ENCODE data around the gene ALG1.
A peak's percentile ranks its signal among the peaks of the same experiment; 100 is the strongest.
"Not testable (repeated sequence)": the region's sequence is repeated elsewhere in the genome, so short reads cannot be mapped to it uniquely, and the experiment has no call there.

ALG1 gene

DNA sequence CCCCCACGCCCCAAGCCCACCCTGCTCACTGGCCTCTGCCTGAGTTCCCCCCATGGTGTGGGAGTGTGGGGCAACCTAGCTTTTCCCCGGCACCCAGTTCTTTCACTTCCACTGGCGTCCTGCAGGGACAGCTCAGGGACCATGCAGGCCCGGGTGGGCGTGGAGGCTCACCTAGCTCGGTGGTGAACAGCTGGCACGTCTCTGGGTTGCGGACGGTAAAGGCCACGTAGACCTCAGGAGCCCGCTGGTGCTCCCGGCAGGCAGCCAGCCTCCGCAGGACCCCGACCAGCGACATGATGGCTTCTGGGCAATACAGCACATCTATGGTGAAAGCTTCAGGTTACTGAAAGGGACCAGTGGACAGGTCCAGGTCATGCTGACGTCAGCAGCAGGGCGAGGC, 17.3 kb downstream of the ALG1 start:
- not testable (repeated sequence) for H3K79me2 ChIP-seq (ENCODE audit: control insufficient read depth, insufficient read depth, low read length, unreplicated experiment); H3K27me3 ChIP-seq (ENCODE audit: insufficient read depth, low read length); H3K4me1 ChIP-seq (ENCODE audit: control insufficient read depth, insufficient read depth, low read length, unreplicated experiment); H3K27ac ChIP-seq (ENCODE audit: low read depth, low read length); H3K36me3 ChIP-seq (ENCODE audit: insufficient read depth, low read length); H2AFZ ChIP-seq (ENCODE audit: low read length, unreplicated experiment); H3K4me3 ChIP-seq (ENCODE audit: low read depth, low read length)

DNA sequence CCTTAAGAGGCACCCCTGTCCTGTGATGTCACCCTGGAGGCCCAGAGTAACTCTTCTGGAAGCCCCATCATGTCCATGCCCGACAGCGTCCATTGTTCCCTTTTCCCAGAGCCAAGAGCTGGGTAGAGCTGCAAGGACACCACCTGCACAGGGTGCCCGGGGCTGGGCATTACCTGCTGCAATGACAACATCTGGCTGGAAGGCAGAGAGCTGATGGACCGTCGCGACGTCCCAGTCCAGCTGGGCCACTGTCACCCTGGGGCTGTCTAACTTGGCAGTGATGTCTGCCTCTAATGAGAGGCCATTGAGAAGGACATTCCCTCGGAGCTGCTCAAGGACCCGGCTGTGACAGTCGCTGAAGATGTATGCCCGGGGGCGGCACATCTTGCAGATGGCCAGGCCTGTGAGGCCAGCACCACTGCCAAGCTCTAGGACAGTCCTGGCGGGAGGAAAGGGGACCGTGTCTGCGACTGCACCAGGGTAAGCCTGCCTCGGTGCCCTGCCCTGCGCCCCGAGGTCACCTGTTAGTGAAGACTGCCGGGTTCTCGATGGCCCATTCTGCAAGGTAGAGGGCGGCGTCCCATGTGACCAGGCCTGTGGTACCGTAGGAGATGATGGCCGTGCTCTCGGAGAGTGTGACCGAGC, 18.4 kb downstream of the ALG1 start:
- H3K4me3 ChIP-seq (ENCODE audit: low read depth, low read length); H2AFZ ChIP-seq (ENCODE audit: low read length, unreplicated experiment); H3K27me3 ChIP-seq (ENCODE audit: insufficient read depth, low read length); H3K79me2 ChIP-seq (ENCODE audit: control insufficient read depth, insufficient read depth, low read length, unreplicated experiment); H3K36me3 ChIP-seq (ENCODE audit: insufficient read depth, low read length); H3K27ac ChIP-seq (ENCODE audit: low read depth, low read length); H3K4me1 ChIP-seq (ENCODE audit: control insufficient read depth, insufficient read depth, low read length, unreplicated experiment): not testable (repeated sequence)

DNA sequence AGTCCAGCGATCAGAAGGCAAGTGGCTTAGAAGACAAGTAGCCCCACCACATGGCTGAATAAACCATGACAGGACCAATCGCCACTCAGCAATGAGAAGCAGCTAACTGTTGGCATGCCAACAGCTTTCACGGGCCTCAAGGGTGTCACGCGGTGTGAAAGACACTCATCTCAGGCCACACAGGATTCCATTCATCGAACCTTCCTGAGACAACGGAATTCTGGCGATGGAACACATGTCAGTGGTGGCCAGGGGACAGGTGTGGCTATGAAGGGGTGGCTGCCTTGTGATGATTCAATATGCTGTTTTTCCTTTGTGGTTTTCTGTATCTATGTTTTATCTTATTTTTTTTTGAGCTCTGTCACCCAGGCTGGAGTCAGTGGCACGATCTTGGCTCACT, 18.9 kb downstream of the ALG1 start:
- H3K27ac ChIP-seq (ENCODE audit: low read depth, low read length); H3K79me2 ChIP-seq (ENCODE audit: control insufficient read depth, insufficient read depth, low read length, unreplicated experiment): not testable (repeated sequence)

DNA sequence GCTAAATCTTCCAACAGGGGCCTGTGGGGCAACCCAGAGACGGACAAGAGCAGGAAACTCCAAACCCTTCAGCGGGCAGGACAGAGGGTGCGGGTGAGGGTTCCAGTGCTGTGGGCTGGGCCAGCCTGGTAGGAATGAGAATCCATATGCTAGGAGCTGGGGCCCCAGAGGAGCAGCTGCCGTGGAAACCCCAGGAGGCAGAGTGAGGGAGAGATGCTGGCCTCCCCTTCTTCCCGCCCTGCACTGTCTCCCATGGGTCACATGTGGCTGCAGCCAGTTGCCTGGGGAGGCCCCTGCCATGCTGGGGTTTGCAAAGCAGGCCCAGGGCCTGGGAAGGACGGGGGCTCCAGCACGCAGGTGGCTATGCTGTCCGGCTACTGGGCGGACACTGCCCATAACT, 21.4 kb downstream of the ALG1 start:
- H3K27ac ChIP-seq (ENCODE audit: low read depth, low read length); H3K4me1 ChIP-seq (ENCODE audit: control insufficient read depth, insufficient read depth, low read length, unreplicated experiment); H3K36me3 ChIP-seq (ENCODE audit: insufficient read depth, low read length); H2AFZ ChIP-seq (ENCODE audit: low read length, unreplicated experiment); H3K27me3 ChIP-seq (ENCODE audit: insufficient read depth, low read length); H3K4me3 ChIP-seq (ENCODE audit: low read depth, low read length); H3K79me2 ChIP-seq (ENCODE audit: control insufficient read depth, insufficient read depth, low read length, unreplicated experiment): not testable (repeated sequence)

More for the DNA sequence above, 18.9 kb downstream of the ALG1 start:
- H3K4me3 ChIP-seq (ENCODE audit: low read depth, low read length); H3K27me3 ChIP-seq (ENCODE audit: insufficient read depth, low read length); H3K36me3 ChIP-seq (ENCODE audit: insufficient read depth, low read length); H3K4me1 ChIP-seq (ENCODE audit: control insufficient read depth, insufficient read depth, low read length, unreplicated experiment); H2AFZ ChIP-seq (ENCODE audit: low read length, unreplicated experiment): not testable (repeated sequence)

DNA sequence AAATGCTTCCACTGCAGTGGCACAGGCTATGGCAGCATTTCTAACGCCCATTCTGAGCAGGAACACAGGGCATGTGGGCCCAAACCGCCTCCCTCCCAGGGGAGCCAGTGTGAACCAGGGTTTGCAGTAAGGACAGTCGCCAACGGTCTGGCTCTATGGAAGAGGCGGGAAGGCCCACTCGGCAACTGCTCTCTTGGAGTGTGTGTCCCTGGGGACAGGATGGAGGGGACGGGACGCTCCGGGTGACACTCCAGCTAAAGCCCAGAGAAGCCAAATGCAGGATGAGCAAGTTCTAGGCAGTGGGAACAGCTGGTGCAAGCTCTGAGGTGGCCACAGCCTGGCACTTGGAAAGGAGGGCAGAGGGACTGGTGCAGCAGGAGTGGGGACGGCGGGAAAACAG, 22.1 kb downstream of the ALG1 start:
- not testable (repeated sequence) for H2AFZ ChIP-seq (ENCODE audit: low read length, unreplicated experiment); H3K4me1 ChIP-seq (ENCODE audit: control insufficient read depth, insufficient read depth, low read length, unreplicated experiment); H3K4me3 ChIP-seq (ENCODE audit: low read depth, low read length); H3K27me3 ChIP-seq (ENCODE audit: insufficient read depth, low read length); H3K36me3 ChIP-seq (ENCODE audit: insufficient read depth, low read length); H3K79me2 ChIP-seq (ENCODE audit: control insufficient read depth, insufficient read depth, low read length, unreplicated experiment); H3K27ac ChIP-seq (ENCODE audit: low read depth, low read length)

DNA sequence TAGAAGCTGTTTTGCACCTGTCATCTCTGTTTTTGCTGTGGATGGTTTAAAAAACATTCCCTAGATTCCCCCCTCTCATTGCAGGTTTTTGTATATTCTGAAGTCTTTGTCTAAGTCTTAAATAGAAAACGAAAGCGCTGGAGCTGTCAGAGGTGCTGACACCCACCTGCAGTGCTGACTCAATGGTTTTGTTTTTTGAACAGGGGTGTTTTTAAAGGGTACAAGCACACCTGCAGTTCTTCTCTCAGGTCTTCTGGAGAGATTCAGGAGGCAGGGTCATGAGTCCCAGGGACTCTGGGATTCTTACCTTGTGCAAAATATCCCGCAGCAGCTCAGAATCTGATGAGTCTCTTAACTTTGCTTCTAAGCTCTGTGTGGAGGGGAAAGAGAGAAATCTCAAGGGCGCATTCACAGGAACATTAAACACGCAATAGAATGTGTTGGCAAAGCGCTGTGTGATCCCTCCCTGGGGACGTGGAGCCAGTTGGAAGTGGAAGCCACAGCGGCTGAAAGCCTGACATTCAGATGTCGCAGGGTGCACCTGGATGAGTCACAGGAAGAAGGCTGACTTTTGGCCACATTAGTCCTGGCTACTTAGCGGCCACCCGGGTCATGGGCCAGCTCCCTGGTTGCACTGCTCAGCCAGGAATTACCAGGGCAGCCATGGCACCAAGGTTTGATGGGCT, 23.6 kb downstream of the ALG1 start:
- not testable (repeated sequence) for H3K27ac ChIP-seq (ENCODE audit: low read depth, low read length); H3K79me2 ChIP-seq (ENCODE audit: control insufficient read depth, insufficient read depth, low read length, unreplicated experiment)

DNA sequence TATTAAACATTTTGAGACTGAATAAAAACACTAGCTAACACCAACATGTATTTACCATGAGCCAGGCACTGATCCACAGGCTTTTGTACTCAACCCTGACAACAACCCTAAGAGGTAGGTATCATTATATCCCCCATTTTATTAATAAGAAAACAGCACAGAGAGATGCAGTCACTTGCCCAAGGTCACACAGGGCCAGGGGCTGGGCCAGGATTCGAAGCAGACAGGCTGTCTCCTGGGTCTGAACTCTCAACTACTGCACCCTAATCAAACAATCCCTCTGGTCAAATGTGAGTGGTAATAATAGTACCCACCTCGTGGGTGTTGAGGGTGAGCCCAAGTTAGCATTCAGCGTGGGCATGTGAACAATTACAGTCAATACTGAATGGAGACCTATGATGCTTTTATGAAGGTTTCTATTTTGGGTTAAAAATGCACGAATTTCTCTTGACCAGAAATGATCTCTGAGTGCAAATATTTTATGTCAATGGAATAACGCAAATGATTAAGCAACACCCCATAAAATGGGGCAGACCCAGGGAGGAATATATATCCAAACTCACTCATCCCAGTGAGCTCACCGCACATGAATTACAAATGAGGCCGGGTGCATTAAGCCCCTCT, 24.9 kb downstream of the ALG1 start:
- not testable (repeated sequence) for H3K79me2 ChIP-seq (ENCODE audit: control insufficient read depth, insufficient read depth, low read length, unreplicated experiment); H3K27me3 ChIP-seq (ENCODE audit: insufficient read depth, low read length); H3K36me3 ChIP-seq (ENCODE audit: insufficient read depth, low read length); H3K4me1 ChIP-seq (ENCODE audit: control insufficient read depth, insufficient read depth, low read length, unreplicated experiment); H2AFZ ChIP-seq (ENCODE audit: low read length, unreplicated experiment)
- H3K4me3 ChIP-seq (ENCODE audit: low read depth, low read length), result peak overlapping the region; percentile 93
- peak overlapping the region; percentile 58; the same call in 1 of the 2 replicates for H3K27ac ChIP-seq (ENCODE audit: low read depth, low read length)

More for the DNA sequence above, 23.6 kb downstream of the ALG1 start:
- H3K4me1 ChIP-seq (ENCODE audit: control insufficient read depth, insufficient read depth, low read length, unreplicated experiment); H3K36me3 ChIP-seq (ENCODE audit: insufficient read depth, low read length); H2AFZ ChIP-seq (ENCODE audit: low read length, unreplicated experiment); H3K4me3 ChIP-seq (ENCODE audit: low read depth, low read length); H3K27me3 ChIP-seq (ENCODE audit: insufficient read depth, low read length): not testable (repeated sequence)

DNA sequence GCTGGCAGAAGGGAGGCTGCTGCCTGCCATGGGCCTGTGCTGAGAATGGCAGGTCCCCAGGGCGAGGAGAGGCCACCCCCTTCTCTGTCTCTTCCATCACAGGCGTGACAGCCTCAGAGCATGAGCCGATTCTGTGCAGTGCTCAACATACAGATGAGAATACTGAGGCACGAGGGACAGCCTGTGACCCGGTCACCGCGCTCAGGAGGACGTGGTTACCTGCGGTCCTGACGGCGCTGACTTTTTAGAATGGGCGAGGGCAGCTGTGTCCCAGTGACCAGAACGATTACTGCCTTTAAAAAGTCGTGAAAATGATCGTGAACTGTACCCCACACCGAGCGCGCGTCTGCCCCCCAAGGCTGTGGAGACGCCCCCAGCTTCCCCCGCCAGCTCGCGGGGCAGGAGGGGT, 25.4 kb downstream of the ALG1 start:
- Histone ChIP-seq H2AFZ (ENCODE audit: low read length, unreplicated experiment) (peak overlapping the region; percentile 86), H3K4me3 (ENCODE audit: low read depth, low read length) (peak overlapping the region; percentile 93)
- H3K36me3 ChIP-seq (ENCODE audit: insufficient read depth, low read length); H3K4me1 ChIP-seq (ENCODE audit: control insufficient read depth, insufficient read depth, low read length, unreplicated experiment); H3K79me2 ChIP-seq (ENCODE audit: control insufficient read depth, insufficient read depth, low read length, unreplicated experiment); H3K27ac ChIP-seq (ENCODE audit: low read depth, low read length); H3K27me3 ChIP-seq (ENCODE audit: insufficient read depth, low read length): not testable (repeated sequence)

DNA sequence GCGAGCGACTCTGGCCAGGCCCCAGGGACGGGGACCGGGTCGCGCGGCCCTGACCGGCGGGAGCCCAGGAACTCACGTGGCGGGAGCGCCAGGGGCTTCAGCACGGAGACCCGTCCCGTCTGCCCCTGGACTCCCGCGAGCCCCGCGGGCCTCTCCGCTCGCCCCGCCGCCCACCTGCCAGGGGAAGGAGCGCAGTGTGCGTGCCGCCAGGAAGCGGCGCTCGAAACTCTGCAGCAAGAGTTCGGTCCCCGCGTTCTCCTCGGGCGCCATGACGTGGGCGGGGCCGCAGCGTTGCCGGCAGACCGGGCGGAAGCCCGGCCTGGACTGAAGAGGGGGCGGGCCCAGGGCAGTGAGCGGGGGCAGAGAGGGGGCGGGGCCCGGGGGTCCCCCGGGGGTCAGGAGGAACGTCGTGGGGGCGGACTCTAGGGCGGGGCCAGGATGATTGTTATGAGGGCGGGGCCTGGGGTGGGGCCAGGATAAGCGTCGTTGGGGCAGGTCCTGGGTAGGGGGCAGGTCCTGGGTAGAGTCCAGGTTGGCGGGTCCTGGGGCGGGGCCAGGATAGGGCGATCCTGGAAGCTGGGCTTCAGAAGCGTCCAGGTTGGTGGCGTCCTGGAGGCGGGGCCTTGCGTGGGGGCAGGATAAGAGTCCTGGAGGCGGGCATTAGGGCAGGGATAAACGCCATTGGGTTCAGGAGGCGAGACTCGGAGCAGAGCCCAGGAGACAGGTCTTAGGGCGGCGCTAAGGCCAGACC, 26.0 kb downstream of the ALG1 start, which contains the start of gene EEF2KMT:
Gene EEF2KMT, minus strand, starts transcription at position 326 of the 751 bp plus-strand sequence. Its CDS starts 56 bp downstream, at position 270.
- H3K4me3 ChIP-seq (ENCODE audit: low read depth, low read length), result peak within 1 kb of the TSS; percentile 93
- not testable (repeated sequence) for H3K27me3 ChIP-seq (ENCODE audit: insufficient read depth, low read length); H3K36me3 ChIP-seq (ENCODE audit: insufficient read depth, low read length); H3K79me2 ChIP-seq (ENCODE audit: control insufficient read depth, insufficient read depth, low read length, unreplicated experiment); H3K4me1 ChIP-seq (ENCODE audit: control insufficient read depth, insufficient read depth, low read length, unreplicated experiment)
- peak within 1 kb of the TSS; percentile 58; the same call in 1 of the 2 replicates for H3K27ac ChIP-seq (ENCODE audit: low read depth, low read length)
- peak within 1 kb of the TSS; percentile 86 for H2AFZ ChIP-seq (ENCODE audit: low read length, unreplicated experiment)

DNA sequence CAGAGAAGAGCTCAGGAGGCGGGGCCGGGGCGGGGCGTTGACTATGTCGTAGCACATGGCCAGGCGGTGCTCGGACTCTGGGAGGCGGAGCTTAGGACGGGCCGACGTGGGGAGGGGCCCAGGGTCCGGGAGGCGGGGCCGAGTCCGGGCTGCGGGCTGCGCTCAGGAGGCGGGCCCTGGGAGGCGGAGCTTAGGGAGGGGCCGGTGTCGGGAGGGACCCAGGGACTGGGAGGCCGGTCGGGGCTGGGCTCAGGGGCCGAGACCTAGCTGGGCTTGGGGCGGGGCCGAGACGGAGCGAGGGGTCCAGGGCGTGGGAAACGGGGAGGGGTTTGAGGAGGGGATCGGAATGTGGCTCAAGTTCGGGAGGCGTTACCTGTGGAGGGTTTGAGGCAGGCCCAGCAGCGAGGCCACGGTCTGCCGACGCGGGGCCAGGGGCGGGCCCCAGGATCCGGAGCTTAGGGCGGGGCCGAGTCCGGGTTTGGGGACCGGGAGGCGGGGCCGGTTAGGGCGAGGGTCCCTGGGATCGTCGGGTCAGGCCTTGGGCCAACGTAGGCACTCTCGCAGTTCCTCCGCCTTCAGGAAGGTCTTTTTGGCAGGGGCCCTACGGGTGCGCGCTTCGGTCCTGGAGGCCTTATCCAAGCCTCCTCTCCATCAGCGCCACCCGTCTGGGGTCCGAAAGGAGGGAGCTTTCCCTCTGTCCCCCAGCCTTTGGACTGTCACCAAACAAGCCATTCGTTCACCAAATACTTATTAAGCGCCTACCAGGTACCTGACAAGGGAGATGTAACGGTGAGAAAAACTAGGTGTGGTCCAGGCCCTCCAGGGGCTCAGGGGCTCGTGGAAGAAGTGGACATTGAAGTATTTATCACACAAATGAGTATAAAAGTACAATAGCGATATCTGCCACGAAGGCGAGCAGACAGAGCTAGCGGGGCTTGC, 26.8 kb downstream of the ALG1 start:
- not testable (repeated sequence) for H3K4me1 ChIP-seq (ENCODE audit: control insufficient read depth, insufficient read depth, low read length, unreplicated experiment); H3K27me3 ChIP-seq (ENCODE audit: insufficient read depth, low read length); H3K27ac ChIP-seq (ENCODE audit: low read depth, low read length); H3K36me3 ChIP-seq (ENCODE audit: insufficient read depth, low read length); H3K79me2 ChIP-seq (ENCODE audit: control insufficient read depth, insufficient read depth, low read length, unreplicated experiment)
- H3K4me3 ChIP-seq (ENCODE audit: low read depth, low read length), result peak overlapping the region; percentile 77
- peak overlapping the region; percentile 85 for H2AFZ ChIP-seq (ENCODE audit: low read length, unreplicated experiment)
